ENCODE data around the gene LCE5A. TPM values are rescaled to one million over a fixed set of nuclear protein-coding genes. Genes with fewer than 3 reads are reported as not detected.

Gene LCE5A
- polyA plus RNA-seq (2011; rRNA removed) (not detected in 2 replicates), polyA minus RNA-seq (2011; rRNA and poly(A)+ RNA removed) (not detected in 2 replicates)

DNA sequence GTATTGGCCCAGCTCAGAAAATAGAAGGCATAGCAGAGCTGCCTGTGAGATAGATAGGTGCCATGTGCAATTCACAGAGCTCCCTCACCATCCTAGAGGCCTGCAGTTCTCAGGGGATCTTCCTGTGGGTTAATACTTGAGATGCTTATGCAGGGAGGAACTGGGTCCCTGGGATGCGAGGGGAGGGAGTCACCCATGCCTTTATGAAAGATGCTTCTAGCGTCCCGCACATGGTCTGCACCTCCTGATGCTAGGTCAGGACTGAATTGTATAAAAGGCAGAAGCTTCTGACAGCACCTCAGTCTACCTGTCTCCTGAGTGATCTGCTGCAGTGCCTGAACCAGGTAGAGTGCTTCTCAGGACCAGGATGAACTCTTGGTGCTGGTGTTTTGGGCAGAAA lies at the start of gene LCE5A:
Gene LCE5A, plus strand, starts transcription at position 301 of the 400 bp plus-strand sequence. CDS start 732 bp downstream, outside the sequence.
- Histone ChIP-seq H3K36me3 (ENCODE audit: control insufficient read depth, insufficient read depth, low read length) (no peaks in the 10 kb centered on the region), H3K4me3 (ENCODE audit: low read depth, low read length) (no peak within 1 kb of the TSS), H3K27me3 (ENCODE audit: control insufficient read depth, insufficient read depth, low read length) (peaks cover 10% of the 10 kb centered on the region)
- ChIA-PET CTCF (no interaction called here), POLR2A (no interaction called here)
- no peak for DNase-seq (ENCODE audit: low read depth)
- TF ChIP-seq CTCF (IDR thresholded peaks at IDR 0.05; ENCODE audit: insufficient read depth, low read depth, low read length), result no peak

DNA sequence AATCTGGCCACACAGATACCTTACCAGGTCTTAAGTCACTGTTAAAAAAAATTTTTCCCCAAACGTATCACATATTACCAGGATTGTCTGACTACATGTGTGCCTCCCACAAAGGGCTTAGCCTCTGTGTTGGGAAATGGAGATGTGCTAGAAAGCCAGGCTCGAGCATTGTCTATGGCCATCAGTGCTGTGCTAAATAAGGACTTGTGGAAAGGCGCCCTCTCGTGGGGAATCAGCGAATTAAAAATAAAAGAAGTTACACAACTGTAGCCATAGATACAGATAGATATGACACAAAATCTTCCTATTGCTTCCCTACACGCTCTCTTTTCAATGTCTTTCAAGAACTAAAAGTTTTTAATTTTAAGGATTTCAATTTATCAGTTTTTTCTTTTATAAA lies 49.1 kb upstream of the LCE5A start:
- POLR2A ChIA-PET, result no interaction called here
- TF ChIP-seq CTCF (IDR thresholded peaks at IDR 0.05; ENCODE audit: insufficient read depth, low read depth, low read length), result peak; percentile 65
- CTCF ChIA-PET, result interaction anchor here (0.7 to 1.4 kb wide), 5 partner anchors 9 to 282 kb away, joined by 3 to 5 read pairs (median 3); partner anchors contain the start of gene FLG2

GRCh38 chr1:152462636-152463035 lies 48.0 kb upstream of the LCE5A start:
- ChIA-PET CTCF (no interaction called here), POLR2A (no interaction called here)
- no peaks in the 10 kb centered on the region for H3K36me3 ChIP-seq (ENCODE audit: control insufficient read depth, insufficient read depth, low read length)
- no peaks in the 10 kb centered on the region for H3K27me3 ChIP-seq (ENCODE audit: control insufficient read depth, insufficient read depth, low read length)
- H3K4me3 ChIP-seq (ENCODE audit: low read depth, low read length), result no peak overlapping the region
- DNase-seq (ENCODE audit: low read depth), result no peak
- no peak for TF ChIP-seq CTCF (IDR thresholded peaks at IDR 0.05; ENCODE audit: insufficient read depth, low read depth, low read length)

More for the DNA sequence above, 49.1 kb upstream of the LCE5A start:
- Histone ChIP-seq H3K36me3 (ENCODE audit: control insufficient read depth, insufficient read depth, low read length) (no peaks in the 10 kb centered on the region), H3K27me3 (ENCODE audit: control insufficient read depth, insufficient read depth, low read length) (no peaks in the 10 kb centered on the region), H3K4me3 (ENCODE audit: low read depth, low read length) (no peak overlapping the region)
- no peak for DNase-seq (ENCODE audit: low read depth)

DNA sequence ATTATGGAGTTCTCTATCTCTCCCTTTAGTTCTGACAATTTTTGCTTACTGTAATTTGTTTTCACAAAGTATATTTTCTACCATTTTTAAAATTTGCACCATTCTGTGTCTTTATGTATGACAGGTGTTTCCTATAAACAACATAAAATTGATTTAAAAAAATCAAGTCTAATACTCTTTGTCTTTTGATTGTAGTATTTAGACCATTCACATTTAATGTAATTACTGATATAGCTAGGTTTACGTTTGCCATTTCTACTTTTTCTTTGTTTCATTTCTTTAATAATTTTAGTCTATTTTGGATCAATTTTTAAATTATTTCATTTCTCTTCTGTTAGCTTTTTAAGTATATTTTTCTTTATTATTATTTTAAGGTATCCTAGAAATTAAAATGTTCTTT lies 44.4 kb upstream of the LCE5A start:
- Histone ChIP-seq H3K4me3 (ENCODE audit: low read depth, low read length) (no peak overlapping the region), H3K27me3 (ENCODE audit: control insufficient read depth, insufficient read depth, low read length) (no peaks in the 10 kb centered on the region), H3K36me3 (ENCODE audit: control insufficient read depth, insufficient read depth, low read length) (no peaks in the 10 kb centered on the region)
- no peak for TF ChIP-seq CTCF (IDR thresholded peaks at IDR 0.05; ENCODE audit: insufficient read depth, low read depth, low read length)
- no peak for DNase-seq (ENCODE audit: low read depth)
- ChIA-PET POLR2A (no interaction called here), CTCF (no interaction called here)

- Histone ChIP-seq H3K27me3 (ENCODE audit: control insufficient read depth, insufficient read depth, low read length) (no peaks in the 10 kb centered on the region), H3K4me3 (ENCODE audit: low read depth, low read length) (no peak overlapping the region), H3K36me3 (ENCODE audit: control insufficient read depth, insufficient read depth, low read length) (no peaks in the 10 kb centered on the region)
- TF ChIP-seq CTCF (IDR thresholded peaks at IDR 0.05; ENCODE audit: insufficient read depth, low read depth, low read length), result no peak
- ChIA-PET POLR2A (no interaction called here), CTCF (no interaction called here)
- DNase-seq (ENCODE audit: low read depth), result no peak
Measured at GRCh38 chr1:152473887-152474537, 36.6 kb upstream of the LCE5A start.

Data from BJ (cell line).